Measurements from ENCODE around the gene TRIM28.
"Not testable (repeated sequence)": the region's sequence is repeated elsewhere in the genome, so short reads cannot be mapped to it uniquely, and the experiment has no call there.

TRIM28 gene

GRCh38 chr19:58519355-58520256, 24.3 kb upstream of the TRIM28 start, which contains the start of gene ZBTB45:
ZBTB45 (minus strand) TSS chr19:58519810; CDS start chr19:58517673, 2,137 bp downstream.
- DNase-seq (ENCODE audit: low spot score) = peak; percentile 93

- DNase-seq (ENCODE audit: low spot score) = no peak
Observed at GRCh38 chr19:58520257-58520599, 23.6 kb upstream of the TRIM28 start.

GRCh38 chr19:58521651-58522050, 22.2 kb upstream of the TRIM28 start:
- DNase-seq (ENCODE audit: low spot score) = no peak

GRCh38 chr19:58522709-58523108, 21.2 kb upstream of the TRIM28 start:
- DNase-seq (ENCODE audit: low spot score) = no peak

- DNase-seq (ENCODE audit: low spot score) = no peak
Observed at GRCh38 chr19:58529405-58529804, 14.5 kb upstream of the TRIM28 start.

- no peak for DNase-seq (ENCODE audit: low spot score)
Observed at GRCh38 chr19:58531034-58531840, 12.6 kb upstream of the TRIM28 start.

- no peak for DNase-seq (ENCODE audit: low spot score)
Observed at GRCh38 chr19:58535857-58536256, 8.0 kb upstream of the TRIM28 start.

- DNase-seq (ENCODE audit: low spot score) = no peak
Observed at GRCh38 chr19:58536852-58537798, 6.7 kb upstream of the TRIM28 start.

GRCh38 chr19:58538257-58539168, 5.4 kb upstream of the TRIM28 start:
- DNase-seq (ENCODE audit: low spot score) = no peak

GRCh38 chr19:58539169-58539559, 4.7 kb upstream of the TRIM28 start:
- not testable (repeated sequence) for DNase-seq (ENCODE audit: low spot score)

GRCh38 chr19:58542641-58543372, 1.1 kb upstream of the TRIM28 start:
- DNase-seq (ENCODE audit: low spot score) = not testable (repeated sequence)

GRCh38 chr19:58544591-58545285, 874 bp downstream of the TRIM28 start:
- no peak for DNase-seq (ENCODE audit: low spot score)

GRCh38 chr19:58545286-58546018, 1.6 kb downstream of the TRIM28 start:
- no peak for DNase-seq (ENCODE audit: low spot score)

GRCh38 chr19:58546019-58546530, 2.2 kb downstream of the TRIM28 start:
- no peak for DNase-seq (ENCODE audit: low spot score)

- no peak for DNase-seq (ENCODE audit: low spot score)
Observed at GRCh38 chr19:58547323-58548312, 3.8 kb downstream of the TRIM28 start.

- DNase-seq (ENCODE audit: low spot score) = no peak
Observed at GRCh38 chr19:58548859-58549663, 5.2 kb downstream of the TRIM28 start.

Measured in pons (tissue), 1 donor.